HG02973 (cell line): Measurements from ENCODE around the gene APOL6.
"Not testable (repeated sequence)": the region's sequence is repeated elsewhere in the genome, so short reads cannot be mapped to it uniquely, and the experiment has no call there.

Experiments
- ATAC-seq: cut with Tn5 transposase; IDR thresholded peaks from one replicate; pipeline ENCODE4 v1.9.1; 2021; ENCODE audit warnings: moderate library complexity; ENCODE audit not compliant: unreplicated experiment

The APOL6 gene

DNA sequence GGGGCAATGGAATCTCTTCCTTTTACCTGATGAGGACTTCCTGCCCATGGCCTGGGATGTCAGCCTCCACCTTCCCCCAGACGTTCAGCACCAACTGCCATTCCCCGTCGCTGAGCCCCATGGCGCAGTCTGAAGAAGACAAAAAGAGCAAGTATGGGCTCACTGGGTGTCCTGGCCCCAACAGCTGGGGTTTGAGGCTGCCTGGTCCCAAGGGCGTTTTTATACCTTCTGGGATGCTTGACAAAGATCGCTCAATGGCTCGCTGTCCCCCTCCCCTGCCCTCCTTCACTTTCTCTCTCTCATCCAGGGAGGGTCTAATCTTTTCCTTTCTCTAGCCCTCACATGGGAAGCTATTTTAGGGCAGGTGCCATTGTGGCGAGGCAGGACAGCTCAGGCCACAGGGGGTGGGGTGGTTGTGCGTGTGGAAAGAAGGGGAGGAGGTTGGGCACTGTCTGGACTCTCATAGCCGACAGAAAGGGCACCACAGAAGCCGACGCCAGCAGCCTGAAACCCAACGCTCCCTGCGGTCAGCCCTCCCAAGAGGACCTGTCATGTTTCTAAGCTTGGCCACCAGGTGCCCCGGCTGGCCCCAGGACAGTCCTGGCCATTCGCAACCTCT lies 31.0 kb upstream of the APOL6 start, which contains the start of gene MB:
Gene MB (minus strand): TSS at position 193 of the 619 bp plus-strand sequence. CDS start 72 bp downstream, at position 121.
- no peak for ATAC-seq

DNA sequence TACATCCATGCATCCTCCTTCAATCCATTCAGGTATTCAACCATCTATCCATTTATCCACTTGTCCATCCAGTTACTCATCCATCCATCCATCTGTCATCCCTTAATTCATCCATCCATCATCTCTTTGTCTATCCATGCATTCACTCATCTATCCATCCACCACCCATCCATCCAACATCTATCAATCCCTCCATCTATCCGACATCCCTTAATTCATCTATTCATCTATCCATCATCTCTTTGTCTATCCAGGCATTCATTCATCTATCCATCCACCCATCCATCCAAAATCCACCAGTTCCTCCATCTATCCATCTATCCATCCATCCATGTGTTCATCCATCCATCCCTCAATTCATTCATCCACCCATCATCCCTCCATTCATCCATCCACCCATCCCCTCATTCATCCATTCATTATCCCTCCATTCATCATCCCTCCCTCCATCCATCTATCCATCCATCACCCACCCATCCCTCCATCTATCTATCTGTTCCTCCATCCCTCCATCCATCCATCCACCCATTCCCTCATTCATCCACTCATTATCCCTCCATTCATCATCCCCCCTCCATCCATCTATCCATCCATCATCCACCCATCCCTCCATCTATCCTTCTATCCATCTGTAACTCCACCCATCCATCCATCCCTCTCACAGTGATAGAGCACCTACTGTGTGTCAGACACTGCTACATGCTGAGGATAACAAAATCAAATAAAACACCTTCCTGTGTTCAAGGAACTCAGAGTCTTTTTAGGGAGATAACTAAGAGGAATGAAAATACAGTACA lies 29.6 kb upstream of the APOL6 start:
- no peak for ATAC-seq

DNA sequence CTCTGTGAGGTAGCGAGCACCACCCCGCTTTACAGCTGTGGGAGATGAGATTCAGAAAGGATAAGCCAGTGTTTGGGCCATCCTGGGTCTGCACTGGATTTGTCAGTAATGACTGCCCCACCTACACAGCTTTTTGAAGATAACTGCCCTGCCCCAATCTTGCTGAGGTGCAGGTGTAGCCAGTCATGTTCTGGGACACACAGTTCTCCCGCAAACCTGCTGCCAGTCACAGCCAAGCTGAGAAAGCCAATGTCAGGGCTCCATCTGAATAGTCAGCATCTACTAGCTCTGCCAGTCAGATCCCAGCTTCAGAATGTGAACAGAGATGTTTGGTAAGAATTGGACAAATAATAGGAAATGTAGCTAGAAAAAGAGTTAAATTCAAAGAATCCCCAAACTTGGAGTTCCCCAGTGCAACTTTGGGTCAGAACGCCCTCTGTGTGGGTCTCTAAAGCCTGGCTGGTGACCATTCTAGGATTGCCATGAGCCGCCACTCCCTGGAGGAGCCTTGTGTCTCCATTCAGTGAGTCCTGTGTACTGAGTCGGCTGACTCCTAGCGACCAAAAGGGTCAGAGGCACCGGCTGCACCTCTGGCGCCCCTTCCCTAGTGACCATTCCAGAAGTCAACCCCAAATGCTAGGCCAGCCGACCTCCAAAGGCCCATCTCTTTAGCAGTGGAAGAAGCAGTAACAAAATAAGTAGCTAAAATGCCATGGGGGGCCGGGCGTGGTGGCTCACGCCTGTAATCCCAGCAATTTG lies 28.7 kb upstream of the APOL6 start:
- no peak for ATAC-seq

DNA sequence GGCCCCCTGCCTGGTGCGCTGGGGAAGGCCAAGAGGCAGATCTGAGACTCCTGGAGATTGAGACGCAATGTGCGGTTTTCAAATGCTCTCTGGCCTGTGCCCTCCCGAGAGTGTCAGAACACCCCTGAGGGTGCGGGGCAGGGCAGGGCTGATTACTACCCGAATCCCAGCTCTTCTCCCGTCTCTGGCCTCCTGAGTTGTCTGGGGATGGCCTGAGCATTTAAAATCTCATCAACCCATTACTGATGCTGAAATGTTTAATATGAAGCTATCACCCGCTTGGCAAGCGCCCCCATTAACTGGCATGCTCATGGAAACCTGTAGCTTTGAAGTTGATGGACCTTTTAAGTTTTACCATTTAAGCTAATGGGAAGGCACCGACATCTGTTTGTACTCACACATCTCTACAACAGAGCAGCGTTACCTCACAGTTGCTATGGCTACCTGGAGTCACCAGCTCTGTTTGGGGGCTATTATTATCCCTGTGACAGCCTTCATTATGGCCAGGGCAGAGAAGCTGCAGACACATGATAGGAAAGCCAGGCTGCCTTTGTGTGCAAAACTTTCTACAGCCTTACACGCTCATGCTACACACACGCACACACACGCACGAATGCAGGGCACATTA lies 27.5 kb upstream of the APOL6 start:
- no peak for ATAC-seq

DNA sequence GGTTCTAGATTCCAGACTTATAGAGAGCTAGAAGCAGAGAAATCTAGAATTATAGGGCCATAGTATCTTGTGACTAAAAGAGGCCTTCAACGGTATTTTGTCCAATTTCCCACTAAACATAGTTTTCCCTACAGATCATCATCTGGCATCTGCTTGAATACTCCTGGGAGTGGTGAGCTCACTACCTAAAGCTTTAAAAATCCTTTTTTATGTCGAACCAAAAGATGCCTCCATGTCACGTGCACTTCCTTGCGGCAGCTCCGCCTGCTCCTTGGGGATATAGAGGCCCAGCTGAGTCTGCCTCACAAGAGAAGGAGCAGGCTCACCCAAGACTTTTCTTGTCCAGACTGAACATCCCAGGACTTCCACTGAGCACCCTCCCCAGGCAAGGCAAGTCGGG lies 26.8 kb upstream of the APOL6 start:
- ATAC-seq, result no peak

DNA sequence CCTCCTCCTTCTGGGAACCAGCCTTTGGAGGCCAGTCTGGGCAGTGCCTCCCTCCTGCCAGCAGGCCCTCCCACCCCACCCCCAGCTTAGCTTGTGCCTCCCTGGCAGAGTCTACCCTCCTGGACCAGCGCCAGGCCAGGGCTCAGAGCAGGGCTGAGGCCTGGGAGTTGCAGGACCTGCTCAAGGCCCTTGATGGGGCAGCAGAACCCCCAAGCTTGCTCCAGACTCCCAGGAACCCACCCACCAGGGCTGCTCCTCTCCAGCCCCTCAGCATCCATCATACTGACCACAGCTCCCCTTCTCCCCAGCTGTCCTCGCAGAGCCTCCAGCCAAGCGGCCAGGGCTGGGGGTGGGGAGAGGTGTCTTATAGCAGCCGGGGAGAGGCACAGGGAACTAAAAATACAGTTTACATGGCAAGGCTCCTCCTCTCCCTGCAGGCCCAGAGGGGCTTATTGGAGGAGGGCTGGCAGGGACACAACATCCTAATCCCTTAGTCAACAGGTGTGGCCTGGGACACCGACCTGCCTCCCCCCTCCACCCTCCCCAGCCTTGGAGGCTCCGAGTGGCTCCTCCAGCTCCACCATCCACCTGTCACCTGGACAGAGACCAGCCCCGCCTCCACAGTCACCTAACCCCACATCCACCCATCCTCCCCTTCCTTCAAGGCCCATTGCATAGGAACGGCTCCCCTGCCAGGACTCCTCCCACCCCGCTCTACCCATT lies 25.9 kb upstream of the APOL6 start:
- no peak for ATAC-seq

DNA sequence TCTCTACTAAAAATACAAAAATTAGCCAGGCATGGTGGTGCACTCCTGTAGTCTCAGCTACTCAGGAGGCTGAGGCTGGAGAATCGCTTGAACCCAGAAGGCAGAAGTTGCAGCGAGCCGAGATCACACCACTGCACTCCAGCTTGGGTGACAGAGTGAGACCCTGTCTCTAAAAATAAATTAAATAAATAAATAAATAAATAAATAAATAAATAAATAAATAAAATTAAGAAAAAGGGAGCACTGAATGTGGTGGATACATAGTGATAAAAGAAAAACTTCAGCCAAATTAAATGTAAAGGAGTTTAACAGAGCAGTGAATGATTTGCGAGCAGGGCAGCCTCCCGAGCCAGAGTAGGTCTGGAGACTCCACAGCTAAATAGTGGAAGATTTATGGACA lies 24.4 kb upstream of the APOL6 start:
- ATAC-seq, result not testable (repeated sequence)

DNA sequence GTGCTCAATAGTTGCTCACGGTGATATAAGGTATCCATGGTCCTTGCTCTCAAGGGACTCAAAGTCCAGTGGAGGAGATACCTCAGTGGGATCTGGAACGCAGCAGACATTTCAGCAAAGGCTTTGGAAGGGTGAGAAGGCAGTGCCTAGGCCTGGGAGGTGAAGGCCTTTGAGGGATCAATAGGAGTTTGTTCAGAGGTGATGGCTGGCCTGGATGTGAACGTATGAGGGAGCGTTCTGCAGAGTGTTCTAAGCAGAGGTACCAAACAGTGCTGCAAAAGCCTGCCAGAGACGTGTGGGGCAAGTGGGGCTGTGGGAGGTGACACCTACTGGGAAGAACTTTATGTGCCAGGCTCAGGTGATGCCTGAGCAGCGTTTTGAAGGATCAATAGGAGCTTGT lies 23.7 kb upstream of the APOL6 start:
- no peak for ATAC-seq

DNA sequence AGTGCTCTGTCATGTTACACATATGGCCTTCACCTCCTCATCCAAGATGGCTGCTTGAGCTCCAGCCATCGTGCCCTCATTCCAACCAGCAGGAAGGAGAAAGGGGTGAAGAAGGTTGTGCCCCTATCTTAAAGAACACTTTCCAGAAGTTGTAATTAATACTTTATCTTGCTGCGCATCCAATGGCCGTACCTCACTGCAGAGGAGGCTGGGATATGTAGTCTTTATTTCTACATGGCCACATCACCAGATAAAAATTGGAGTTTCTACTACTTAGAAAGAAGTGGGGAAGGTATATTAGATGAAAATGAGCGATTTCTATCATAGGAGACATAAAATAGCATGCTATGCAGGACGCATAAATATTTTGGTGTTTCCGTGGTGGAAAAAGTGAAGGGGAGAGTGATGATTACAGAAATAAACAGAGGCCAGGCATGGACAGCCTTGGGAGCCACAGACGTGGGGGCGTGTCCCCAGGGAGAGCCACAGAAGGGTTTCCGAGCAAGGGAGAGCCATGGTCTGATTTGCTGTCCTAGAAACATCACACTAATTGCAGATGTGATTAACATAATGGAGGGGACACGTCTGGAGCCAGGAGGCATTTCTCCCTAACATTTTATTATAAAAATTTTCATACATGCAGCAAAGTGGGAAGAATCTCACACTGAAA lies 22.3 kb upstream of the APOL6 start:
- ATAC-seq, result no peak

DNA sequence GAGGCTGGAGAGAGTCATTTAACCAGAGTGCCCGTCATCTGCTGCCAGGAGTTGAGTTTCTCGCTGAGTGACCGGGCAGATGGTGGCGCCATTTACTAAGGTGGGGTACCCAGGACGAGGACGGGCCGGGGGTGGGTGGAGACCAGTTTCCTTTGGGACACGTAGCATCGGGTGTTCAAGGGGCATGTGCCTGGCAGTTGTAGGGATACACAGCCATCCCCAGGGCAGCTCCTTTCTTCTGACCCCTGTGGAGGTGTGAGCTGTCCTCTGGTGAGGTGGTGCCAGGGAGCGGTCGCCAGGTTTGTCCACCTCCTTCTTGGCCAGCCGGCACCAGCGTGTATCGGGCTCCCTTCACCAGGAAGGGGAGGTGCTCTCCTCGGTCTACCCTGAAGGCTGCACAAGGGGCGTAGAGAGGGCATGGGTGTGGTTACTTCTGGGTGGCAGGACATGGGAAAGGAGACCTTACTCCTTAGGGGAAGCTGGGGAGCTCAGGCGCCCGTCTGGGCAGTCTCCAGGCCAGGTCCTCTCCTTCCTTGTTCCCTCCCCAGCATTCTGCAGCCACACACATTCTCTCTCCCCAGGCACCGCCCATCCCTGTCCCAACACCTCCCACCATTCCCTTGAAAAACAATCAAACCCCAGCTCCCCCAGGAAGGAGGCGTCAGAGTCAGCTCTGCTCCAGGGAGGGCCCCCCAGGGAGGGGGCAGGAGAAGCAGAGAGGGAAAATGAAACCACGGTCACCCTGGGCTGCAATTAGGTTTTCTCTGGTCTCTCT lies 20.8 kb upstream of the APOL6 start:
- no peak for ATAC-seq

DNA sequence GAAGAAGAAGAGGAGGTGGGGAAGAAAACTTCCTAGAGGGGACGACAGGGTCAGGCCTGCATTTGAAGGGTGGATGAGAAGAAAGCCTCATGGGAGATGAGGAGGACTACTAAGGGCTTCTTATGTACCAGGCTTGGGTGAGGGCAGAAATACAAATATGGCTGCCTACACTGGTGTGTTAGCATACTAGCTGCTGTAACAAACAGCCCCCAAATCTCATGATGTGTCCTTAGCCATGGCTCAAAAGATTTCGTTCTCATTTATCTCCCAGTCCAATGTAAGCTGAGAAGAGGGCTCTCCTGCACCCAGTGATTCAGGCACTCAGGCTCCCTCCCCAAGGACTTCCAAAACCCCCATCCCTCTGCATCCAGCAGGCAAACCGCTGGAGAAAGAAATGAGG lies 19.5 kb upstream of the APOL6 start:
- no peak for ATAC-seq

DNA sequence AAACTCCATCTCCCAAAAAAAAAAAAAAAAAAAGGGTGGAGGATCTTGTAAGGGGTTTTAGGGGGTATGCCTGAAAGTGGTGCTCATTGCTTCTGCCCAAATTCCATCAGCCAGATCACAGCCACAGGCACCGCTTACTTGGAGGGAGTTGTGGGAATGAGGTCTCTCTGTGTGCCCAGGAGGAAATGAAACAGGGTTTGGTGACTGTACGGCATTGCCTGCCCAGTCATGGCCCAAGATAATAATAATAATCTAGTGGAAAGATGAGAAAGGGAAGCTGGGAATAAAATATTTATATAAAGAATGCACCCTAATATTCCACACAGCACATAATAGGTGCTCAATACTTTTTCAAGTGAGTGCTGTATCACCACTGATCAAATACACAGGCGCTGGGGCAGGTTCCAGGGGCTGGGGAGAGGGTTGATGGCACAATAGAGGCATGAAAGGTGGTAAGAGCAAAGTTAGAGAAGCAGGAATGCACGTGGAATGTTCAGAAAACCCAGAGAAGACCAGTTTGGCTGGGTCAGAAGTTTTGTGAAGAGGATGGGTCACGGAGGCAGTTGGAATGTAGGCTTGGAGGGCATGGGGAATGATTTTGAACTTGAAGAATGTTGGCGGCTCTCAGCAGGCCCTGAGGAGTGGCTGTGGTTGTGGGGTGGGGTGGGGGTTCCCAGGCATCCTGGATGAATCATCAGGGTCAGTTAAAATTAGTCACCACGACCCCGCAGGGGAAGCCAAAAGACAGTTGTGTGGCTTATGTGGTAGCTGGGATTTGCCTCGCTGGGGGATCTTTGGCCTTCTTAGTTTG lies 18.6 kb upstream of the APOL6 start:
- no peak for ATAC-seq

DNA sequence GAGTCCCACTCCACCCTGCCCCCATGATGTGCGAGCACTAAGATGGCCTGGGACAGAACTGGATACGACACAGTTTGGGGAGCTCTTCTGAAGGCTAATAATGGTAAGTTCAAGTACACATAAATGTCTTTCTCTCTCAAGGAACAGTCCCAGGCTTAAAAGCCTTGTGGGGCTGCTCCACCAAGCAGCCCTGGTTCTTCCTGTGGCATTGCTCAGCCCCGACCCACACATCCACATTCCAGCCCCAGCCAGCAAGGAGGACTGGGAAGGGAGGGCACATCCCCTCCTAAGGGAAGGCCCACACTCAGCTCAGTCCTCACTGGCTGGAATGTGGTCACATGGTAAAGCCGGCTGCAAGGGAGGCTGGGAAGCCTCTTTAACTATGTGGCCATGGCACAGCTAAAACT lies 17.9 kb upstream of the APOL6 start:
- no peak for ATAC-seq

DNA sequence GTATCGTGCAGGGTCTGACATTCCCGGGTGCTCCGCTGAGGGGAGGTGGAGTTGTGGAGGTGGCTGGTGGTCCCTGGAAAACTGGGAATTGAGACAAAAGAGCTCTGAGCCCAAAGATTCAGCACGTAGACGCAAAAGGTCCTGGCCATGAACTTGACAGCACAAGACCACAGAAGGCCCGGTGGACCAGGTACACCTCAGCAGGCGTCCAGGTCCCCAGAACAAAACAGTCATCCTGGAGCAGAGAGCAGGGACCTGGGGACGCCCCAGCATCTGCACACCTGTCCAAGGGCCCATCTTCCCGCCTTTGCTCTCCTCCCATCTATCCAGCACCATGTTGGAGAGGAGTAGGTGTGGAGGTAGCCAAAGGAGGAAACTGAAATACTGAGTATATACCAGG lies 17.4 kb upstream of the APOL6 start:
- no peak for ATAC-seq

DNA sequence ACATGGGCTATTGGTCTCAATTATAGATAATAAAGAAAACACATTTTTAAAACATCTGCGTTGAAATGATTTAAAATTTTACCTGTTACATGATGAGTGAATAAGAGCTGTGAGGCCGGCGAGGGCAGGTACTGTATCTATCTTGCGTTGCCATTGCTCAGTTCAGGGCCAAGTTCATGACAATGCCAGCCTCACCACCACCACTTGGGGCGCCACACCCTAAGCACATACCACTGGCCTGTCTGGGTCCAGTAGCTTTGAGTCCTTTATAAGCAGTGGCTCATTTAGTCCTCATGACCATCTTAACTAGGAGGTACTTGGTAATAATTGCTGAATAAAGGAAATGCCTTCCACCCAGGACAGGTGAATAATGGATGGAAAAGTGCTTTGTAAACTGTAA lies 16.6 kb upstream of the APOL6 start:
- no peak for ATAC-seq

DNA sequence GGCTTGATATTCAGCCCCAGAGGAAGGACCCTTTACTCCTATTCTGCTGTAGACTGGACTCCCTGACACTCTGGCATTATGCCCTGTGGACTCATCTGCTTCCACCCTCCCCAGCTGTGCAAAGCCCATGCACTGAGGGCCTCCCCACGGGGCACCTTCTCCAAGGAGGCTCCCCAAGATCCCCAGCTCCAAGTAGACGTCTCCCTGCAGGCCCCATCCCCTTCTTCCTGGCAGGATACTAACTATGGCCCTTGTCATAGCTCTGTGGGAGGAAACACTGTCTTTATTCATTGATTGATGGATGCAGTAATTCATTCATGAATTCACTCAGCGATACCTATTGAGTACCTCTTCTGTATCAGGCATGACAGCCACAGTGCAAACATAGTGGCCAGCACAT lies 15.3 kb upstream of the APOL6 start:
- ATAC-seq, result no peak

DNA sequence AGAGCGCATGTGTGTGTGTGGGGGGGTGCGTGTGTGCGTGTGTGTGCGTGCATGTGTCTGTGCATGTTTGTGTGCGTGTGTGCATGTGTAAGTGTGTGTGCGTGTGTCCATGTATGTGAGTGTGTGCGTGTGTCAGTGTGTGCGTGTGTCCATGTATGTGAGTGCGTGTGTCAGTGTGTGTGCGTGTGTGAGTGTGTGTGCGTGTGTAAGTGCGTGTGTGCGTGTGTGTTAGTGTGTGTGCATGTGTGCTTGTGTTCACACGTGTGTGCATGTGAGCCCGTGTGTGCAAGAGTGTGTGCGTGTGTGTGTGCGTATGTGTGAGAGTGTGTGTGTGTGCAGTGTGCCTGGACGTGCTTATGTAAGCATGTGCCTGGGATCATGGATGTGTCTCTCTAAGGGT lies 14.7 kb upstream of the APOL6 start:
- no peak for ATAC-seq

DNA sequence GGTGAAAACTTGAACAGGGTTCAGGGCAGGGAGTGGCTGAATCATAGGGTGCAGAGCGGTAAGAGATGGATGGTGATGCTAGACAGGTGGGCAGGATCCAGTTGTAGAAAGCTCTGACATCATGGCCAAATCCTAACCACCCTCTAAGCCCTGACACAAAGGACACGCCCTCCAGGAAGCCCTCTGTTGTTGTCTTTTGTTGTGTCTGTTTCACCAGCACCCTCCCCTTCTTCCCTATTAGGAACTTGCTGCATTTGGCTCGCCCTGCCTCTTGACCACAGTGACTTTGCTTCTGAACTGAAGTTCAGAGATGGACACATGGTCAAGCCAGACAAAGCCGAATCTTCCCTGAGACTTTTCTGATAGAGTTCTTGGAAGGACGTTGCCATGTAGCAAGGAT lies 14.2 kb upstream of the APOL6 start:
- ATAC-seq, result no peak
